Breast epithelium (tissue), 4 donors: ENCODE results near the gene GSTP1. TPM values are rescaled to one million over a fixed set of nuclear protein-coding genes. Genes with fewer than 3 reads are reported as not detected.

ENCODE experiments used
- DNase-seq, 2 donors: peaks; one replicate each; pipeline ENCODE4 v3.0.0-alpha.2; 2019; ENCODE audit warnings: low spot score in 2 of 2
- H3K27ac ChIP-seq, 2 donors: fragments of 200-600 bp; sonication (generic) in 1 of 2; one replicate each; pipeline ENCODE4 v1.5.1; 2016 to 2019; ENCODE audit warnings: mild to moderate bottlenecking in 1 of 2
- H3K27me3 ChIP-seq, 2 donors: fragments of 200-600 bp; sonication (generic) in 1 of 2; one replicate each; pipeline versions ENCODE4 v1.5.1 to v1.6.0; 2017 to 2019; ENCODE audit warnings: control low read depth in 1 of 2, mild to moderate bottlenecking in 1 of 2
- H3K36me3 ChIP-seq: fragments of 200-600 bp; one replicate; pipeline ENCODE4 v1.5.1; 2019
- H3K4me1 ChIP-seq, 2 donors: fragments of 200-600 bp; sonication (generic); one replicate each; pipeline ENCODE4 v1.5.1; 2016 to 2019; ENCODE audit warnings: control low read depth in 1 of 2
- H3K4me3 ChIP-seq, 3 donors: fragments of 200-600 bp; sonication (generic); 1 replicate in 2 of 3; 2 replicates in 1 of 3; pipeline ENCODE4 v1.5.1; 2016 to 2019; ENCODE audit warnings: mild to moderate bottlenecking in 3 of 3, moderate library complexity in 2 of 3
- H3K9me3 ChIP-seq, 2 donors: fragments of 200-600 bp; sonication (generic) in 1 of 2; one replicate each; pipeline ENCODE4 v1.5.1; 2016 to 2019; ENCODE audit warnings: control low read depth in 1 of 2
- CTCF ChIP-seq, 3 donors: fragments of 450-650 bp; IDR thresholded peaks; one replicate each; pipeline ENCODE4 v1.5.1; 2016 to 2017; ENCODE audit warnings: antibody characterized with exemption in 3 of 3, mild to moderate bottlenecking in 3 of 3, moderate library complexity in 3 of 3
- POLR2A ChIP-seq: fragments of 450-650 bp; IDR thresholded peaks from one replicate; pipeline ENCODE4 v1.6.1; 2016; ENCODE audit warnings: antibody characterized with exemption, mild to moderate bottlenecking, moderate library complexity
- POLR2AphosphoS5 ChIP-seq, 3 donors: sonication (generic); formaldehyde crosslinking; IDR thresholded peaks; one replicate each; pipeline ENCODE4 v1.6.1; 2017; ENCODE audit warnings: antibody characterized with exemption in 3 of 3
- intact Hi-C: fragments of 100-400 bp; cut with DNase I; formaldehyde crosslinking; loops from one replicate; pipeline ENCODE4 v1.15.1; 2023; ENCODE audit warnings: low total_unique reads
- total RNA-seq, 3 donors: library from RNA; depleted of rRNA; stranded (reverse); fragments of >200 nt; gene quantifications; one replicate each; pipeline ENCODE4 v1.1.0, GENCODE V29; 2016

The GSTP1 gene
- total RNA-seq, 3 donors from 2014 or later: 552 to 1,029 (median 1,013) TPM

GRCh38 chr11:67633758-67634365 is 50.2 kb downstream of the GSTP1 start:
- Histone ChIP-seq H3K27me3 (peaks cover 0 to under 1% of the 10 kb centered on the region in 2 donors), H3K4me1 (no peaks in the 10 kb centered on the region), H3K27ac (no peak overlapping the region), H3K9me3 (no peaks in the 10 kb centered on the region), H3K4me3 (no peak overlapping the region), H3K36me3 (no peaks in the 10 kb centered on the region)
- peak in 1 of 2 donors; percentile 46 for DNase-seq
- TF ChIP-seq POLR2AphosphoS5 (IDR thresholded peaks at IDR 0.05): no peak
- no peak for TF ChIP-seq CTCF (IDR thresholded peaks at IDR 0.05)
- no peak for TF ChIP-seq POLR2A
- intact Hi-C loops: no loop called here

- Histone ChIP-seq H3K27ac (no peak overlapping the region), H3K4me3 (no peak overlapping the region), H3K27me3 (peaks cover 0 to 8% of the 10 kb centered on the region in 2 donors), H3K4me1 (no peaks in the 10 kb centered on the region), H3K9me3 (no peaks in the 10 kb centered on the region), H3K36me3 (no peaks in the 10 kb centered on the region)
- peak in 1 of 2 donors; percentile 37 for DNase-seq
- TF ChIP-seq POLR2AphosphoS5 (IDR thresholded peaks at IDR 0.05): no peak
- no peak for TF ChIP-seq POLR2A
- no peak for TF ChIP-seq CTCF (IDR thresholded peaks at IDR 0.05)
- intact Hi-C loops: no loop called here
Observed at GRCh38 chr11:67634366-67635230, 51.0 kb downstream of the GSTP1 start.

- no peak for DNase-seq
- H3K27me3 ChIP-seq: peaks cover 0 to 13% of the 10 kb centered on the region in 2 donors
- TF ChIP-seq CTCF (IDR thresholded peaks at IDR 0.05) (no peak), POLR2AphosphoS5 (IDR thresholded peaks at IDR 0.05) (no peak), POLR2A (no peak)
- H3K4me1 ChIP-seq: no peaks in the 10 kb centered on the region
- no peaks in the 10 kb centered on the region for H3K9me3 ChIP-seq
- no peak overlapping the region for H3K27ac ChIP-seq
- H3K4me3 ChIP-seq: no peak overlapping the region
- no peaks in the 10 kb centered on the region for H3K36me3 ChIP-seq
- intact Hi-C loops: no loop called here
Observed at GRCh38 chr11:67635231-67635521, 51.6 kb downstream of the GSTP1 start.

Other genes with a start within 250 kb of the GSTP1 start
- gene POLD4, start 230.3 kb upstream of the GSTP1 start, total RNA-seq: 10 to 100 TPM; 48.7 to 91.5 (median 69.2) TPM
- 10 to 100 TPM in 2 of 3 donors, 1 to 10 TPM in 1; 3.2 to 11.1 (median 10.2) TPM for gene CLCF1, start 210.2 kb upstream of the GSTP1 start, total RNA-seq
- 10 to 100 TPM; 11.0 to 31.0 (median 24.6) TPM for gene RAD9A, start 191.8 kb upstream of the GSTP1 start, total RNA-seq
- gene PPP1CA, start 182.0 kb upstream of the GSTP1 start, total RNA-seq: 10 to 100 TPM; 73.1 to 91.9 (median 76.7) TPM
- 1 to 10 TPM in 2 of 3 donors, under 1 TPM in 1; 0.66 to 2.0 (median 1.6) TPM for gene TBC1D10C, start 179.7 kb upstream of the GSTP1 start, total RNA-seq
- 1 to 10 TPM in 1 of 3 donors, under 1 TPM in 2; 0.16 to 4.2 (median 0.66) TPM for gene CARNS1, start 168.1 kb upstream of the GSTP1 start, total RNA-seq
- 10 to 100 TPM; 28.0 to 41.6 (median 40.1) TPM for gene RPS6KB2, start 155.3 kb upstream of the GSTP1 start, total RNA-seq
- 1 to 10 TPM; 2.1 to 9.2 (median 8.0) TPM for gene PTPRCAP, start 146.1 kb upstream of the GSTP1 start, total RNA-seq
- gene CORO1B, start 140.3 kb upstream of the GSTP1 start, total RNA-seq: 10 to 100 TPM; 73.6 to 84.3 (median 80.0) TPM
- not detected for gene GPR152, start 131.1 kb upstream of the GSTP1 start, total RNA-seq
- gene CABP4, start 128.5 kb upstream of the GSTP1 start, total RNA-seq: 10 to 100 TPM in 1 of 3 donors, 1 to 10 TPM in 2; 3.5 to 10.7 (median 3.9) TPM
- 10 to 100 TPM; 37.8 to 54.2 (median 42.3) TPM for gene TMEM134, start 114.6 kb upstream of the GSTP1 start, total RNA-seq
- gene AIP, start 100.8 kb upstream of the GSTP1 start, total RNA-seq: 10 to 100 TPM; 66.4 to 84.5 (median 69.8) TPM
- gene PITPNM1, start 78.4 kb upstream of the GSTP1 start, total RNA-seq: 10 to 100 TPM in 2 of 3 donors, 1 to 10 TPM in 1; 6.4 to 20.0 (median 11.7) TPM
- gene CDK2AP2, start 75.7 kb upstream of the GSTP1 start, total RNA-seq: 10 to 100 TPM; 32.1 to 35.4 (median 32.8) TPM
- not detected for gene CABP2, start 60.4 kb upstream of the GSTP1 start, total RNA-seq
- gene NDUFV1, start 23.1 kb downstream of the GSTP1 start, total RNA-seq: 100 to 1,000 TPM; 159 to 222 (median 186) TPM
- gene NUDT8, start 46.1 kb downstream of the GSTP1 start, total RNA-seq: 10 to 100 TPM in 2 of 3 donors, 1 to 10 TPM in 1; 9.7 to 15.1 (median 12.0) TPM
- gene TBX10, start 56.0 kb downstream of the GSTP1 start, total RNA-seq: not detected
- under 1 TPM in 2 of 3 donors, not detected in 1; 0.66 to 0.73 TPM for gene ACY3, start 66.9 kb downstream of the GSTP1 start, total RNA-seq
- gene ALDH3B2, start 90.8 kb downstream of the GSTP1 start, total RNA-seq: 10 to 100 TPM in 2 of 3 donors, under 1 TPM in 1; 0.32 to 62.3 (median 44.1) TPM